TTC549 (cell line): ENCODE measurements around the gene AHCY.
"Not testable (repeated sequence)": the region's sequence is repeated elsewhere in the genome, so short reads cannot be mapped to it uniquely, and the experiment has no call there.

Source experiments
- FAIRE-seq: peaks from 2 replicates; lab custom pipeline; 2012; peaks lifted over from hg19 to GRCh38; lab: Jason Lieb, UNC

Gene AHCY

DNA sequence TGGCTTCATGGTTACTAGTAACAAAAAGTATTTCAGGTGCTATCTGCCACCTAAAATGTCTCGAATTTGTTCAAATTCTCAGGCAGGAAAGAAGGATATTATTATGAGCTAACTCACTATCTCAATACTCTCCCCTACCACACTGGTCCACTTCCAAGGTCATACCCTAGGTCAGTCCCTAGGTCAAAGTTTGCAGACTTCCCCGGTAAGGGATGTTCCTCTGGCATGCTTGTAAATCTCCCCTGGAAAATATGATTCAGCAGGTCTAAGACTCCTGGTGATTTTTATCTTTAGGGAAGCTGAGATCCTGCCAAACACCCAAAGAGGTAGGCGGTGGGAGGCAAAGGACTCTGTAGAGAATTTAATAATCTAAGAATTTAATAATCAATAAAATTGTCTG lies 6.7 kb downstream of the AHCY start:
- no peak for FAIRE-seq

DNA sequence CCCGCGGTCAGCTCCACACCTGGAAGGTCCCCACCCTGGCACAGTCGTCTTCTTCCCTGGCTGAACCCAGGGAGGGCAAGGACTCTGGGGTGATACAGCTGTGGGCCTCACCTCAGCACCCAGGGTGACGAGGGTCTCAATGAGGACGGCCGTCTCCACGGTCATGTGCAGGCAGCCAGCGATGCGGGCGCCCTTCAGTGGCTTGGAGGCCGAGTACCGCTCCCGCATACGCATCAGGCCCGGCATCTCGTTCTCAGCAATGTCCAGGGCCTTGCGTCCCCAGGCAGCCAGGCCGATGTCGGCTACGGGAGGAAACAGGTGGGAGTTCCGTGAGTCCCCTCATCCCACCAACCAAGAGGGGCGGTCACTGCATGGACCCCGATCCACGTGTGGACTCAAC lies 7.9 kb downstream of the AHCY start:
- no peak for FAIRE-seq

DNA sequence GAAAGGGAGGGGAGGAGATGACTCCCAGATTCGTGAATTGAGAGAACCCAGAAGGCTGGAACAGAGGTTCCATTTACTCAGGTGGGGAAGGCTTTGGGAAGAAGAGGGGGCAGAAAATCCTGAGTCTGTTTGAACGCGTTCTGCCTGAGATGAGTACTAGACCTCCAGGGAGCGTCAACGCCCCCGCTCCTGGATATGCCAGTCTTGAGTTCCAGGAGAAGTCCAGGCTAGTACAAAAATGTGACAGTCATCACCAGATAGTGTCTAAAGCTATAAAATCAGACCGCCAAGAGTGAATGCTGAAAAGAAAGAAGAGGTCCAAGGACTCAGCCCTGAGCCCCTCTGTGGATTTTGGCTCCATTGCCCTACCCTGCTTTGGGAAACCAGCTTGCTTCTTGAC lies 8.6 kb downstream of the AHCY start:
- FAIRE-seq, result no peak

DNA sequence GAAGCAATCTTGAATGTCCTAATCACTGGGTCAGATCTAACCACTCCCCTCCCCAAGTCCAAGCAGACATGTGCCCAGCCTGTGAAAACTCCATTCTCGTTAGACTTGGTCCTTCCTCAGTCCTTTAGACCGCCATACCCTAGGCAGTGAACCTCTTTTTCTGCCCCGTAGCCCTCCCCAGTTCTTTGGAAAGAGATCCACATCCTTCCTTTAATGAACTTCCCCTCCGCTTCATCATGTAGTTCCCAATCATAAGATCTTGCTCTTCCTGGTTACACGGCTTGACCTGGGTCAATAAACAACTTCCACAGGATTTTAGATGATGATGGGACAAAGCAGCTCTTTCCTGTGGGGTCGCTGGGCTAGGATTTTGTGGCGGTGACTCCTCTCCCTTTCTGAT lies 9.6 kb downstream of the AHCY start:
- no peak for FAIRE-seq

DNA sequence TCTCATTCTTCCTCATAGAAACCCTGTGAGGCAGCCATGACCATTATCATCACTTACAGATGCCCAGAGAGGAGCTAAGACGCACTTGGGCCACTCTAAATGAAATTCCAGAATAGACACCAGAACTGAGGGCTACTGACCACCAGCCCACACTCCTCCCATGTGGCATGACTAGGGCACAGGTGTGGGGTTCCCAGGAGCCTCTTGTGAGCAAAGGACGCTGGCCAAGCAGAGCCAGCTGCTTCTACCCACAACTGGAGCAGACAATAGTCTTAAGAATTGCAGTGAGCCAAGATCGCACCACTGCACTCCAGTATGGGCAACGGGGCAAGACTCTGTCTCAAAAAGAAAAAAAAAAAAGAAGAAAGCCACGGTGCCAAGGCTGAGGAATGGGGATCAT lies 10.0 kb downstream of the AHCY start:
- no peak for FAIRE-seq

DNA sequence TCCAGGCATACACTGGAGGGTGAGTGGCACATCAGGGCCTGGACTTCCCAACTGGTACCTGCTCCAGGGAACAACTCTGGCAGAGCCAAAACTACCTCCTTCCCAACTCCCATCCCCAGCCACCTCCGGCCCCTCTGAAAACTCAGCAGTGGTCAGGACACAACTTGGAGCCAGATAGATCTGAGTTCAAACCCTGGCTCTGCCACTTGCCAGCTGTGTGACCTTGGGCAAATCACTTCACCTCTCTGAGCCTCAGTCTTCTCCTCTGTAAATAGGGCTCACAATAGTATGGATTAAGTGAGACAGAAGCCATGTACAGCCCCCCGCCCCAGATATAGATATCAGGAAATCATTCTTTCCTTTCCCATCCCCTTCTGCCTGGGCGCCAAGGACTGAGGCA lies 10.7 kb downstream of the AHCY start:
- FAIRE-seq, result no peak

DNA sequence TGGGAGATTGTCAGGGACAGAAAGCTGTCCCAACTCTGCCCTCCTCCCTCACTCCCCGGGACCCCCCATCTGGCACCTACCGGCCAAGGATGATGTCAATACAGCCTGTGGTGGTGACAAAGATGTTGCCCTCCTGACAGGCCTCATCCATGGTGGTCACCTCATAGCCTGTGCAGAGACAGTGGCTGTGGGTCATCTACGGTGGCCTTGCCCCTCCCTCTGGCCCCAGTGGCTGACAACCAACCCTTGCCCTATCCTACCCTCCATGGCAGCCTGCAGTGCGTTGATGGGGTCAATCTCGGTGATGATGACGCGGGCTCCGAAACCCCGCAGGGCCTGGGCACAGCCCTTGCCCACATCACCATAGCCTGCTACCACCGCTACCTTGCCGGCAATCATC lies 12.7 kb downstream of the AHCY start:
- FAIRE-seq, result no peak

DNA sequence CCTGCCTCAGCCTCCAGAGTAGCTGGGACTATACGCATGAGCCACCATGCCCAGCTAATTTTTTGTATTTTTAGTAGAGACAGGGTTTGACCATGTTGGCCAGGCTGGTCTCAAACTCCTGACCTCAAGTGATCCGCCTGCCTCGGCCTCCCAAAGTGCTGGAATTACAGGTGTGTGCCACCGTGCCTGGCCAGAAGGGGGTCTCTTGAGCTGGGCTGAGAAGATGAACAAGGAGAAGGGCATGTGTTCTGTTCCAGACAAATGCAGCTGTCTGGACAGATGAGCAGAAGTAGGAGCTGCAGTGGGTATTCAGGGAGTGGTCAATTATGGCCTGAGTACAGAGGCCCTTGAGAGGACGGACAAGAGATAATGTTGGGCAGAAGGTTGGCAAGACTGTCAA lies 15.7 kb downstream of the AHCY start:
- FAIRE-seq, result not testable (repeated sequence)

DNA sequence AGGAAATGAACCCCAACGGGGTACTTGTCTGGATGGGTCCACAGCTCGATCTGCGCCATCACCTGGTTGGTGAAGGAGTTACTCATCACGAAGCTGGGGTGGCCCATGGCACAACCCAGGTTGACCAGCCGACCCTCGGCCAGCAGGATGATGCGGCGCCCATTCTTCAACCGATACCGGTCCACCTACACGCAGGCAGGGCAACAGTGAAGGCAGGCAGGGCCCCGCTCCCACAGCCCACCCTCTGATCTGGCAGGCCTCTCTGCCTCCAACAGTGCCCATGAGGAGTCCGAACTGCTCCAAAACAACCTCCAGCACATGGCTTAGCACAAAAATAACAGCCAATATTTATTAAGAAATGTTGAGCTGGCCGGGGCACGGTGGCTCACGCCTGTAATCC lies 17.7 kb downstream of the AHCY start:
- FAIRE-seq, result no peak

DNA sequence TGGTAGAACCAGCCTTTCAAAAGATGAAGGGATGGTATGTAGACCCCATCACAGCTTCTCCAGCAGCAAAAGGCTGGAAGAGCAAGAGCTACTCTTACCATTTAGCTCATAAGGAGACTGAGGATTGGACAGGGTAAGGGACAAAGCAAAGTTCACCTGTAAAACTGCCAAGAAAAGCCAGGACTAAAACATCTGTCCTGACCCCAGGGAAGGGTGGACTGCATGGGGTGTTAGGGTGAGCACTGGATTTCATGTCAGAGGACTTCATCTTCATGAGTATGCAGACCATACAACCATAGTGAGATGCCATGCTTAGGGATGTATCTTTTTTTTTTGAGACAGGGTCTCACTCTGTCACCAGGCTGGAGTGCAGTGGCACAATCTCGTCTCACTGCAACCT lies 19.3 kb downstream of the AHCY start:
- FAIRE-seq, result no peak

DNA sequence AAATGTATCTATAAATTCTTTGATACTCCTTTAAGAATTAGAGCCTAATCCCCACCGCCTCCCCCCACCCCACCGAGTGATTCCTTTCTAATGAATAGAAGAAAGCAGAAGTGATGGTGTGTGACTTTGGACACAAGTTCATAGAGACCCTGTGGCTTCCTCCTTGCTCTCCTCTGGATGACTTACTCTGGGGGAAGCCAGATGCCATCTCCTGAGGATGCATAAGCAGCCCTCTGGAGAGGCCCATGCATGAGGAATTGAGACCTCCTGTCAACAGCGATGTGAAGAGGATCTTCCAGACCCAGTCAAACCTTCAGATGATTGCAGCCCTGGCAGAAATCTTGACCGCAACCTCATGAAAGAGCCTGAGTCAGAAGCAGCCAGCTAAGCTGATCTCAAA lies 21.1 kb downstream of the AHCY start:
- FAIRE-seq, result no peak

DNA sequence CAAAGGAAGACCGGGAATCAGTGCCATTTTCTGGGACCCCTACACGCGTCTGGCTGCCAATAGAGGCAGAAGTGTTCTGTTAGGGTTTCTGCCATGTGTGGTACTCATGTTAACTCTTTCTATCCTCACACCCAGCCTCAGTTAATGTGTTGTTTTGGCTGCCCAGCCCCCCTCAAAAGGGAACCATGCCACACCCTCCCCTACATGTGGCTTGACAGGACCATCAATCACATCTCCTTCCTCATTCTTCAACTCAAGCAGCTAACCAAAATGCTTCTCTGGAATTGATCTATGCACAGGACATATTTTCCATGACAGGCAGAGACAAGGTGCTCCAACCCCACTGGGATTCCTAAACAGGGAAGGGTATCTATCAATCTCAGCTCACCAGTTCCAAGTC lies 22.0 kb downstream of the AHCY start:
- FAIRE-seq, result no peak

DNA sequence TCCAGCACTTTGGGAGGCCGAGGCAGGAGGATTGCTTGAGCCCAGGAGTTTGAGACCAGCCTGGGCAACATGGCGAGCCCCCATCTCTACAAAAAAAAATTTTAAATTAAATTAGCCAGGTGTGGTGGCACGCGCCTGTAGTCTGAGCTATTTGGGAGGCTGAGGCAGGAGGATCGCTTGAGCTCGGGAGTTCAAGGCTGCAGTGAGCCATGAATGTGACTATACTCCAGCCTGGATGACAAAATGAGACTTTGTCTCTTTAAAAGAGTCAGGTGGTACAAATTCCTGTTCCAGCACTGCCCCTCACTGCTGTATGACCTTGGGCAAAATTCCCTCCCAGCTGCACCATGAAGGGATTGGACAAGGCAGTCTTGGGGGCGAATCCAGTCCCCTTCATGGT lies 28.5 kb downstream of the AHCY start:
- FAIRE-seq, result no peak

DNA sequence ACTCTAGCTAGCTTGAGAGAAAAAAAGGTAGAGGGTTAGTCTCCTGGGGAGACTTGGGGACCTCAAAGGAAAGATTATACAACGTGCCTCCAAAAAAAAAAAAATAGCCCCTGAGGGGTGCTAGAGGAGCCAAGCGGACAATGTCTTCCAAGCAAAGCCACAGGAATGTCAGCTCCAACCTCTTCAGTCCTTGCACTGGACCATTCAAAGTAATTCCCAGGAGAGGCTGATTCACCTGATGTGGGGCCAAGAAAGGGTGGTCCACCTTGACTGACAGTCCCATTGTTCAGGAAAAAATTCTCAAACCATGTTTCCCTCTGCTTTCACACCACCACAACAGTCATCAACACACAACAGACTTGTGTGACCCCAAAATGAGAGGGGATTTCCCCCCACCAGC lies 31.2 kb downstream of the AHCY start:
- FAIRE-seq, result no peak

DNA sequence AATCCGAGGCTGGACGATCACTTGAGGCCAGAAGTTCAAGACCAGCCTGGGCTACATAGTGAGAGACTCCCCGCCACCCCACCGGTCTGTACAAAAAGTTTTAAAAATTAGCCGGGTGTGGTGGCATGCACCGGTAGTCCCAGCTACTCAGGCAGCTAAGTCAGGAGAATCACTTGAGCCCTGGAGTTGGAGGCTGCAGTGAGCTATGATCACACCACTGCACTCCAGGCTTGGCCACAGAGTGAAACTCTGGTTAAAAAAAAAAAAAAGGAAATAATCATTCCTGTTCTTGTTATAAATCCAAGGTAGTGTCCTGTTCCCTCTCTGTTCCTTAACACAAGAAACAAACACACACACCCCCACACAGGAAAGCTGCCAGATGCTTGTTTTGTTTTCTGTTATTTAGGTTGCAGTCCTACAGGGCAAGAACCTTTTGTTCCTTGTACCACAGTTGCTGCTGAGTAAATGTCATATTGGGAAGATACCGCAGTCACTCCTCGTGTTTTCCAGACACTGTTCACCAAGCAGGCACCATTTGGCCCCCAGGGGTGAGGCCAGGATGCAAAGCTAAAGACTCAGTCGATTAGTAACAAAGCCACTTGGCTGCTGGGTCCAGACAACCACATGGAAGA lies 33.0 kb downstream of the AHCY start:
- FAIRE-seq, result no peak

DNA sequence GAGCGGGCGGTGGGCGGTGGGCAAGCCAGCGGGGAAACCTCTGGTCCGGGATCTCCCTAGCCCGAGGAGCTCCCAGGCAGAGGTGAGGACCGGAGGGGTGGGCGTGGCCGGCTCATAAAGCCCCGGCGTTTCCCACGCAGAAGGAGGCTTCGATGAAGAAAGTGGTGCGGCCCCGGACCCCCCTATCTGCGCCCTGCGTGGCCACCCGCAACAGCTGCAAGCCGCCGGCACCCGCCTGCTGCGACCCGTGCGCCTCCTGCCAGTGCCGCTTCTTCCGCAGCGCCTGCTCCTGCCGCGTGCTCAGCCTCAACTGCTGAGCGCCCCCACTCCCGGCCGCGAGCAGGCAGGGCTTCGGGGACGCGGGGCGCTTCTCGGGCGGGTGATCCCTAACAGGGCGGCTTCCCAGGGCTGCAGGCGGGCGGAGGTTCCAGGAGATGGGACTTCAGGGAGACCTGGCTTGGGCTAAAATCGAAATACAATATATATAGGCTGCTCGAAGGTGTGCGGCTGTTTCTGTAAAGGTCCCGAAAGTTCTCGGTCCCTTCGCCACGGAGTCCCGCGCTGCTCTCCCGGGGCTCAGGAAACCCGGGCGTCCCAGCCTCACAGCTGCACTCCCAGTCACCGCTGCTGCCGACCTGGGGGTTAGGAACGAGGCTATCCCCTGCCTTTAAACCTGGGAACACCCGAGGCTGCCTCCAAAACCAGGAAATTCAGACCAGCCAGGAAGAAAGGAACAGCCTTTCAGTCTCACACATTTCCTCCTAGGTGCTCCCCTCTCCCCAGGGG lies 34.1 kb downstream of the AHCY start:
- no peak for FAIRE-seq

DNA sequence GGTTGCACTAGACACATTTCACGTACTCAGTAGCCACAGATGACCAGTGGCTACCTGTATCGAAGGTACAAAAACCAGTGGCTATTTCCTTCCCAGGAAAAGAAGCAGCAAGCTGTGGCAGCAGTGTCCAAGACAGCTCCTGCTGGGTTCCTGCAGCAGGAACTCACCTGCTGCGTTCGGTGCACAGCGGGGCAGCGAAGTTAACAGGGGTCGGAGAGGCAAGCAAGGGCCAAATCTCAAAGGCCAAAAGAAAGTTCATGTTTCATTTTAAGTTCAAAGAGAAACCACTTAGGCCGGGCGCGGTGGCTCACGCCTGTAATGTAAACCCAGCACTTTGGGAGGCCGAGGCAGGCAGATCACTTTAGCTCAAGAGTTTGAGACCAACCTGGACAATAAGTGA lies 35.0 kb downstream of the AHCY start:
- FAIRE-seq, result no peak

DNA sequence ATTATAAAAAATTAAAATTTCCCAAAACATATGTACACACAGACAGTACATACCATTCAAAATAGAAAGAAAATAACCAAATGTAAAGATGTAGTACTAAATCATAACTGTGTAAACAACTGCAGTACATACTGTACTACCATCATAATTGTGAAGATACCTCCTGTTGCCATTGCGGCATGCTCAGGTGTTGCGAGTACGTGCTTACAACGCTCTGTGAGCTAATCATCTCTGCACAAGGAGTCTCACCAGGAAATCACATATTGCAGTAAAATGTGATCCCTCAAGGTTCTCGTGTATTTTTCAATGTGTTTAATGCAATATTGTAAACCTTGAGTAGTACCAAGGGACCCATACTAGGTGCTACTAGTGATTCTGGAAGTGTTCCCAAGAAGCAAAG lies 39.0 kb downstream of the AHCY start:
- no peak for FAIRE-seq

DNA sequence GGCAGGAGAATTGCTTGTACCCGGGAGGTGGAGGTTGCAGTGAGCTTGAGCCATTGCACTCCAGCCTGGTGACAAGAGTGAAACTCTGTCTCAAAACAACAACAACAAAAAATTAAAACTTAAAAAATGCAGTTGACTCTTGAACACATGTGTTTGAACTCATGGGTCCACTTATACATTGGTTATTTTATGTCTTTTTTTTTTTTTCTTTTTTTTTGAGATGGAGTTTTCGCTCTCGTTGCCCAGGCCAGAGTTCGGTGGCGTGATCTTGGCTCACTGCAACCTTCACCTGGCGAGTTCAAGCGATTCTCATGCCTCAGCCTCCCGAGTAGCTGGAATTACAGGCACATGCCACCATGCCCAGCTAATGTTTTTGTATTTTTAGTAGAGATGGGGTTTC lies 39.7 kb downstream of the AHCY start:
- FAIRE-seq, result not testable (repeated sequence)

DNA sequence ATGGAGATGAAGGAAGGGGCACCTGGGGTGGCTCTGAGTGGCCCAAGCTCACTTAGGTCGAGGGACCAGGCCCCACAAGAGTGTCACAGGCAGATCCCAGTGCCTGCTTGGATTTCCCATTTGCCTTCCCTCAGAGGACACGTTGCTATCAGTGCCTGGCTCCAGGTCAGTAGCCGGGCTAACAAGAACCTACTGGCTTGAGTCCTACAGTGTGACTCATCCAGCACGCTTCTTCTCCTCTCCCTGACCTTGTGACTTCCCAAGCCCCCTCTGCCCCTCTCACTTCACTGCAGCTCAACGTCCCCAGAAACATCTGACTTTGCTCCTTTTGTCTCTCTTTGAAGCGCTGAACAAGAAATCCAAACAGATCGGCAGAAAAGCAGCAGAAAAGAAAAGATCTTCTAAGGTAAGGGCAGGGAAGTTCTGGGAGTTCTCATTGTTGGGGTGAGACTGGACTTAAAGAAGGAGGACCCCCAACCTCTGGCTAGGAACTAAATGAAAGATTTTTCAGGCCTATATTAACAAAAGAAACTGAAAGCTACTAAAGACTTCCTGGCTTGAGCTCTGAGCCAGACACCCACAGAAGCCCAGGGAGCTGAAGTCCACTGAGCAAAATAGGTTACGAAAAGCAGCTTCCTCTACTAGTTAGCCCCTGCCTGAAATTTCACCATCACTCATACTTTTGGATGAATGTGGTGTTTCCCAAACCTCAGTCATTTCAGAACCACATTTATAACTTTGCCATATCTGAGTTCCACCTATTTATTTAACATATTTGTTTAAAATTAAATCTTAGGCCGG lies 40.5 kb downstream of the AHCY start:
- FAIRE-seq, result no peak

DNA sequence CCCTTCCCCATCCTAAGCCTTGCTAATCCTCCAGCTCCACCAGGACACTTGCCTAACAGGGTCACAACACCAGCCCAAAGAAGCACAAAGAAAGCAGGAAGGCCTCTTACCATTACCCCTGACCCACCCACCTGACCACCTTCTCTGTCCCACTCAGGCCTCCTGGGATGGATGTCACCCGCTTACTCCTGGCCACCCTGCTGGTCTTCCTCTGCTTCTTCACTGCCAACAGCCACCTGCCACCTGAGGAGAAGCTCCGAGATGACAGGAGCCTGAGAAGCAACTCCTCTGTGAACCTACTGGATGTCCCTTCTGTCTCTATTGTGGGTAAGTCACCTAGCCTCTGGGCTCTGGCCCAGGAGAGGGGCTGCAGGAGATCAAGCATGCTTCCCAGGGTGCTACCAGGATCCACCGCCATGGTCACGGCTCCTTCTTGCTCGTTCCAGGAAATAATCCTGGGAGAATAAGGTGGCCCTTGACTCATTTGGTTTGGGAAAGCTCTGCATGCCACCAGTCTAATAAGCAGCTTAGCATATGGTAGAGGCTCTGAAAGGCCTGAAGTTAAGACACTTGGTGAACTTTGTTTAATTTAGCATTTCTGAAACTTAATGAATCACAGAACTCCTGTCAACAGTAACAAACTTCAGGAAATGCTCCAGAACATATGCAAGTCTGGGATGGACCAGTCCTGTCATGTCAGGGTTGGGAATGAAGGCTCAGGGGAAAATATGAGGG lies 42.8 kb downstream of the AHCY start:
- no peak for FAIRE-seq

DNA sequence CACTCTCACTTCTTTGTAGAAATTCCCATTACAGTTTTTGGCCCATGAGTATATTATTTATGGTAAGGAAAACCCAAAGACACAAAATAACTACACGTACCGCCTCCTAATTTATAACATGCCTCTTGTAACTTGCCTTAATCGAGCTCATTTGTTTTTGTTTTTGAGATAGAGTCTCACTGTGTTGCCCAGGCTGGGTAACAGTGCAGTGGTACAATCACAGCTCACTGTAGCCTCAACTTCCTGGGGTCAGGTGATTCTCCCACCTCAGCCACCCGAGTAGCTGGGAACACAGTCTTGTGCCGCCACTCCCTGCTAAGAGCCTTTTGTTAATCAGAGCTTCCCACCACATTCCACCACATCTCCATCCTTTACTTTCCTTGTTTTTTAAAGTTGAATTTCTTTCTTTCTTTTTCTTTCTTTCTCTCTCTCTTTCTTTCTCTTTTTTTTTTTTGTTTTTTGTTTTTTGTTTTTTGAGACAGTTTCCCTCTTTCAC lies 46.5 kb downstream of the AHCY start:
- FAIRE-seq, result no peak

DNA sequence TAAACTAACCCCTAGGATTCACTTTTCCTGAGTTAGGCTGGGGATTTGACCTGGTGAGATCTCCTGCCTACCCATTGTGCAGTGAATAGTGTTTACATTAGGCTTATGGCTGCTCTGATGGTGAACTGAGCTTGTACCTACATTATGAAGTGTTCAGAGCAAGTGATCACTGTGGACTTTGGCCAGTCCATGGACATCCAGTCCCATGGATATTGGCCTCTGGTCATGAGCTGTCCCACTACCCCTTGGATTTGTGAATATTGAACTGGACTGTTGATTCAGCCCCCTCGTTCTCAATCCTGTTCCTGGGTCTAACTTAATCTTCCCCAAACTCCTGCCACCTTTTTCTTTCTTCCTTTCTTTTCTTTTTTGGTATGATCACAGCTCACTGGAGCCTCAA lies 48.2 kb downstream of the AHCY start:
- no peak for FAIRE-seq
